Neural progenitor cell (in vitro differentiated cells): ENCODE results near the gene CIB4.

Source experiments
- EZH2 ChIP-seq: fragments of 200-600 bp; sonication (generic); IDR thresholded peaks from 2 replicates; pipeline ENCODE4 v1.6.1; 2017; ENCODE audit warnings: antibody characterized with exemption, mild to moderate bottlenecking, moderate library complexity
- TF ChIP-seq, protein P1 (sequence below): fragments of 200-600 bp; sonication (generic); IDR thresholded peaks from 2 replicates; pipeline ENCODE4 v1.5.1; 2017; ENCODE audit warnings: antibody characterized with exemption, mild to moderate bottlenecking

DNA sequence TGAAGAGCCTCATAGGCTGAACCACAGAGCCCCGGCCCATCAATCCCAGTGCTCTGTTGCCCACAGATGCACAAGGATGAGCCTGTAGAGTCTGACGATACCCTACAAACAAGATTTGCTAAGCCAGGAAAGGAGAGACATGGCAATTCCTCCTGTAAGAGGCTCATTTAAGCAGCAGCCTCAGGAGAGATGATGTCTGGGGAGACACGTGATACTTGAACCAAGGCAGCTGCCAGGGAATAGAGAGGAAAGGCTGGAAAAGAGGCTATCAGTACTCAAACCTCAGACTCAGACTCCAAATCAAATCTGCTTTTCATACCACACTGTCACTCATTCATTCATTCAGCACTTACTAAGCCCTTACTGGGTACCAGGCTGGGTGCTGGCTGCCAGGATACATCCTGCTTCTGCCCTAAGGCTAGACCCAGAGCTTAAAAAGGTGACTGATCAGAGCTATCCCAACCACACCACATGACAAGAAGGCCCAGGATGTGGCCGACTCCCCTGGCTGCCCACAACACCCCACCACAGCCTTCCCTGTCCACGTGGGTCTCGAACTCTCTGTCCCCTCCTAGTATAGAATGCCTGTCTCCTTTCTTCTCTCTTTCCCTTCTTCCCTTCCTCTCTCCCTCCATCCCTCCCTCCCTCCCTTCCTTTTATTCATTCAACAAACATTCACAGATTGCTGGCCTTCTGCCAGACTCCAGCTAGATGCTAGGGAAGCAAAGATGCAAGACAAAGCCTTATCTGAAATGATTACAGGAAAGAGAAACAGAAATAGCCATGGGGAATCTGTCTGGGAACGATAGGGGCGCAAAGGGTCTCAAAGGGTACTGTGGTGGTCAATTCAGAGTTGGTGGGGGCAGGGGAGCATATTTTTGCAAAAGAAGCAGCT is 27.9 kb upstream of the CIB4 start:
- TF ChIP-seq EZH2: no peak
- TF ChIP-seq, protein P1, sequence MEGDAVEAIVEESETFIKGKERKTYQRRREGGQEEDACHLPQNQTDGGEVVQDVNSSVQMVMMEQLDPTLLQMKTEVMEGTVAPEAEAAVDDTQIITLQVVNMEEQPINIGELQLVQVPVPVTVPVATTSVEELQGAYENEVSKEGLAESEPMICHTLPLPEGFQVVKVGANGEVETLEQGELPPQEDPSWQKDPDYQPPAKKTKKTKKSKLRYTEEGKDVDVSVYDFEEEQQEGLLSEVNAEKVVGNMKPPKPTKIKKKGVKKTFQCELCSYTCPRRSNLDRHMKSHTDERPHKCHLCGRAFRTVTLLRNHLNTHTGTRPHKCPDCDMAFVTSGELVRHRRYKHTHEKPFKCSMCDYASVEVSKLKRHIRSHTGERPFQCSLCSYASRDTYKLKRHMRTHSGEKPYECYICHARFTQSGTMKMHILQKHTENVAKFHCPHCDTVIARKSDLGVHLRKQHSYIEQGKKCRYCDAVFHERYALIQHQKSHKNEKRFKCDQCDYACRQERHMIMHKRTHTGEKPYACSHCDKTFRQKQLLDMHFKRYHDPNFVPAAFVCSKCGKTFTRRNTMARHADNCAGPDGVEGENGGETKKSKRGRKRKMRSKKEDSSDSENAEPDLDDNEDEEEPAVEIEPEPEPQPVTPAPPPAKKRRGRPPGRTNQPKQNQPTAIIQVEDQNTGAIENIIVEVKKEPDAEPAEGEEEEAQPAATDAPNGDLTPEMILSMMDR: no peak
